GM19372 (cell line): Measurements from ENCODE around the gene C3orf33.
"Not testable (repeated sequence)": the region's sequence is repeated elsewhere in the genome, so short reads cannot be mapped to it uniquely, and the experiment has no call there.

Experiments used
- ATAC-seq: cut with Tn5 transposase; IDR thresholded peaks from one replicate; pipeline ENCODE4 v1.9.1; 2021; ENCODE audit warnings: mild to moderate bottlenecking, low read depth, moderate library complexity; ENCODE audit not compliant: unreplicated experiment

Gene C3orf33, protein sequence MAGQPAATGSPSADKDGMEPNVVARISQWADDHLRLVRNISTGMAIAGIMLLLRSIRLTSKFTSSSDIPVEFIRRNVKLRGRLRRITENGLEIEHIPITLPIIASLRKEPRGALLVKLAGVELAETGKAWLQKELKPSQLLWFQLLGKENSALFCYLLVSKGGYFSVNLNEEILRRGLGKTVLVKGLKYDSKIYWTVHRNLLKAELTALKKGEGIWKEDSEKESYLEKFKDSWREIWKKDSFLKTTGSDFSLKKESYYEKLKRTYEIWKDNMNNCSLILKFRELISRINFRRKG

GRCh38 chr3:155805802-155806618 lies at the start of gene C3orf33:
Gene C3orf33, minus strand, starts transcription at chr3:155806278. Its CDS starts 26 bp downstream, at chr3:155806252.
- ATAC-seq, result peak; percentile 97

- ATAC-seq, result peak; percentile 90
Observed at GRCh38 chr3:155854141-155854940, 48.3 kb upstream of the C3orf33 start, which contains the start of gene SLC33A1. Gene SLC33A1, minus strand, starts transcription at chr3:155854427. Its CDS starts 430 bp downstream, at chr3:155853997.

DNA sequence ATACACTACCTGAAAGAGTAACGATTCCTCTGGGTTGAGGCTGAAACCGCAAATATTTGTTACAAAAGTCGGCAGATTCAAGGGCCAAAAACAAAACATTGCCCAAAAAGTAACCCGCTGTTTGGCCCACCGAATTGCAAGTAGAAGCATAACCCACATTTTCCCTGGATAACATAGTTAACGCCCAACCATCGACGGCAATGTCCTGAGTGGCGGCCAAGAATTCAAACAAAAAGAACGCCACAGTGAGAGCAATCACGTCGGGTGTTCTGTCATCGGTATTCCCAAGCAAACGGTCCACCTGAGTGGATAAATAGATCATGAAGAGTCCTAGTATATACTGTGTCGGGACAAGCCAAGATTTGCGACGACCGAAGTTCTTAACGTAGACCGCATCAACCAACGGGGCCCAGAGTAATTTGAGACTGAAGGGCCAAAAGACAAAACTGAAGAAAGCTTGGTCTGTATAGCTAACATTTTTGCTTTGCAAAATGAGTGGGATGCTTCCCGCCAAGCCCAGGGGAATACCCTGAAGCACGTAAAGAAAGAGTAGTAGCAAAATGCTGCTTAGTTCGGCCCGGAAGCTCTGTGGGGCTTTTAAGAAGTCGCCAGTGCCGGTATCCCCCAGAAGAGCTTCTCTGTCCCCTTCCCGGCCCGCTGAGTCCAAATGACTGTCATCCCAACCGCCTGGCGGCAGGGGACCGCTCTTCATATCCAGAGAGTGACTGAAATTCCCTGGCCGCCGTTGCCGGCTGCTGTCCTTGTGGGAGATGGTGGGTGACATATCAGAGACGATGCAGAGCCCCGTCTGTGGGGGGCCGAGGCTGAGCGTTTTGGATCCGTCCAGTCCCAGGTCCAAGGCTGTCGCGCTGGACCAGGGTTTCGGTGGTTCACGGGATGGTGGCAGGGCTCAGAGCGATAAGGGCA lies 47.4 kb upstream of the C3orf33 start:
- ATAC-seq, result peak; percentile 1

- ATAC-seq, result no peak
Observed at GRCh38 chr3:155852341-155852740, 46.3 kb upstream of the C3orf33 start.

- not testable (repeated sequence) for ATAC-seq
Observed at GRCh38 chr3:155849404-155849803, 43.3 kb upstream of the C3orf33 start.

DNA sequence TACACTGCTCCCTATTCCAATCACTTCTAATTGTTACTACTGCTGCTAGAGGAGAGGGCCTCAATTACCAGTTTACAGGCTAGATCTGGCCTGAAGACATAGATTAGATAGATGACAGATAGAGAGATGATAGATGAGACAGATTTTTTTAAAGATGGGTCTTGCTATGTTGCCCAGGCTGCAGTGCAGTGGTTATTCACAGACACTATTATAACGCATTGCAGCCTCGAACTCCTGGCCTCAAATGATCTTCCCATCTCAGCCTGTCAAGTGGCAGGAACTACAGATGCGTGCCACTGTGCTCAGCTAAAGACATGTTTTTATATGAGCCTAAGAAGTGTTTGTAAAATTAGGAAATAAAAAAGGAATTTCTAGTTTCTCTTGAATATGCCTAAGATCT lies 41.9 kb upstream of the C3orf33 start:
- no peak for ATAC-seq

GRCh38 chr3:155846119-155846518 lies 40.0 kb upstream of the C3orf33 start:
- peak; percentile 50 for ATAC-seq

- ATAC-seq, result no peak
Observed at GRCh38 chr3:155843569-155843968, 37.5 kb upstream of the C3orf33 start.

GRCh38 chr3:155835341-155836071 lies 29.4 kb upstream of the C3orf33 start:
- no peak for ATAC-seq

DNA sequence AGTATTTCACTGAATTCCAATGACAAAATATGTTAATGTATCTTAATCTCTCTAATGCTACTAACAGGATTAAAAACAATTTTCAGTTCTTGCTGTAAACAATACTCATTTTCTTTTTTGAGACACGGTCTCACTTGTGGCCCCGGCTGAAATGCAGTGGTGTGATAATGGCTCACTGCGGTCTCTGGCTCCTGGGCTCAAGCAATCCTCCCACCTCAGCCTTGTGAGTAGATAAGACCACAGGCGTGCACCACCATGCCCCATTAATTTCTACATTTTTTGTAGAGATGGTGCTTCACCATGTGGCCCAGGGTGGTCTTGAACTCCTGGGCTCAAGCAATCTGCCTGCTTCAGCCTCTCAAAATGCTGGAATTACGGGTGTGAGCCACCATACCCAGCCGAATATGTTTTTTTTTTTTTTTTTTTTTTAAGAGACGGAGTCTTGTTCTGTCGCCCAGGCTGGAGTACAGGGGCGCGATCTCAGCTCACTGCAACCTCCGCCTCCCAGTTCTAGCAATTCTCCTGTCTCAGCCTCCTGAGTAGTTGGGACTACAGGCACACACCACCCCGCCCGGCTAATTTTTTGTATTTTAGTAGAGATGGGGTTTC lies 22.5 kb upstream of the C3orf33 start:
- ATAC-seq, result not testable (repeated sequence)

DNA sequence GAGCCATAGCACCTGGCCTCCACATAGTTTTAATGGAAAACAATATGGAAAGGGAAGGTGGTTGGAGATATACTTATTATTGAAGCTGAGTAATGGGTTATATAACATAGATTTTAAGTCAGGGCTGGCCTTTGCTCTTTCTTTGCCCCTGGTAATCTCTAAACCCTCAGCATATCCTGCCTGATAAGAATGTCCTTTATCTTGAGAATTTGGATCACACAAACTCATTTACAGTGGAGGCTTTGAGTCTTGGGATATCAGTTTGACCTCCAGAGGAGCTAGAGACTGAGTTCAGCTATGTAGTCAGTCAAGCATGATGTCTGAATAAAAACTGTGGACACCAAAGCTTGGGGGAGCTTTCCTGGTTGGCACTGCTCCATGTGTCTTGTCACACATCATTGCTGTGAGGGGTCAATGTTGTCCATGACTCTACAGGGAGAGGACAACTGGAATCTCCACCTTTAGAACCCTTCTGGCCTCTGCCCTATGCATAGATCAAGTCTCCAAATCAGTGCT lies 9.0 kb upstream of the C3orf33 start:
- ATAC-seq, result no peak

DNA sequence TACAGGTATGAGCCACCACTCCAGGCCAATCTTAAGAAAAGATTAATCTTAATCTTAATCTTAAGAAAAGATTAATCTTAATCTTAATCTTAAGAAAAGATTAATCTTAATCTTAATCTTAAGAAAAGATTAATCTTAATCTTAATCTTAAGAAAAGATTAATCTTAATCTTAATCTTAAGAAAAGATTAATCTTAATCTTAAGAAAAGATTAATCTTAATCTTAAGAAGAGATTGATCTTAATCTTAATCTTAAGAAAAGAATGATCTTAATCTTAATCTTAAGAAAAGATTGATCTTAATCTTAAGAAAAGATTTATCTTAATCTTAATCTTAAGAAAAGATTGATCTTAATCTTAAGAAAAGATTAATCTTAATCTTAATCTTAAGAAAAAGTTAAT lies 7.1 kb upstream of the C3orf33 start:
- not testable (repeated sequence) for ATAC-seq

- ATAC-seq, result no peak
Observed at GRCh38 chr3:155809181-155809580, 3.1 kb upstream of the C3orf33 start.

DNA sequence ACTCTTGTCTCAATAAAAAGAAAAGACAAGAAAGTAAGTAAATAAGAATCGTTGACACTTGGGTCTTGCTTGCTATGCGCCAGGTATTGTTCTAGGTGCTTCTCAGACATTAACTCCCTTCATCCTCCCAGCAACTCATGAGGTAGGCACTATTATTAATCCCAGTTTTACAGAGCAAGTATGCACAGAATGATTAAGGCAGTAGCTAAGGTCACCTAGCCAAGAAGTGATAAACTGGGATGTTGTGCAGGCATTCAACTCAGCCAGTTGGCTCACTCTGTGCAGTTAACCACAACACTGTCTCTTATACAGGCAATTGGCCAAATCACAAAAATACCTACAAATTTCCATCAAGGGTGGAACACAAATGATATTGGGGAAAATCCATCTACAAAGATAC lies 1.7 kb upstream of the C3orf33 start:
- ATAC-seq, result no peak

DNA sequence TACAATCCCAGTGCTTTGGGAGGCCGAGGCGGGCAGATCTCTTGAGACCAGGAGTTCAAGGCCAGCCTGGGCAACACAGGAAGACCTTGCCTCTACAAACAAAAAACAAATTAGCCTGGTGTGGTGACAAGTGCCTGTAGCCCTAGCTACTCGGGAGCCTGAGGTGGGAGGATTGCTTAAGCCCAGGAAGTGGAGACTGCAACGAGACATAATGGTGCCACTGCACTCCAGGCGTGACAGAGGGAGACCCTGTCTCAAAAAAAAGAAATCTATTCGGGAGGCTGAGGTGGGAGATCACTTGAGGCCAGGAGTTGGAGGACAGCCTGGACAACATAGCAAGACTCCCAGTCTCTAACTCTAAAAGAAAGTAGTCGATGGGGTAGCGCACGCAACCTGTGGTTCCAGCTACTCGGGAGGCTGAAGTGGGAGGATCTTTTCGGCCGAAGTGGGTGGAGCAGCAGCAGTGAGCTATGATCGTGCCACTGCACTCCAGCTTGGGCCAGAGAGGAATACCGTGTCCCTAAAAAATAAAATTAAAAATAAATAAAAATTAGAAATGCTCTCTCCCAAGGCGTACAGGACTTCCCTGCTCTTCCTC lies 775 bp downstream of the C3orf33 start:
- no peak for ATAC-seq

- no peak for ATAC-seq
Observed at GRCh38 chr3:155804323-155804722, 1.8 kb downstream of the C3orf33 start.

GRCh38 chr3:155792532-155792931 lies 13.5 kb downstream of the C3orf33 start:
- no peak for ATAC-seq

DNA sequence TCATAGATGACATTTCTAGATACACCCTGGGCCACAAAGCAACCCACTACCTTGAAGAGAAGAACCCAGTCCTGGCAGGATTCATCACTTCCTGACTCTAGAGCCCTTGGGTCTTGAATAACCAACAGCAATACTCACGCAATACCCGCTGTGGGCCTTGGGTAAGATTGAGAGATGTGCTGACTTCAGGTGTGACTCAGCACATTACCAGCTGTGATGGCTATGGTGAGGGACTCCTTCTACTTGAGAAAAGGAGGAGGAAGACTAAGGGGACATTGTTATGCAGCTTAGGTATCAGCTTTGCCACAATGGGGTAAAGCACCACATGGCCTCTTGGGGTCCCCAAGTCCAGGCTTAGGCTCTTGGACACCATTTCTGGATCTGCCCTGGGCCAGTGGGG lies 14.9 kb downstream of the C3orf33 start:
- ATAC-seq, result no peak
